Stimulated activated naive CD8-positive, alpha-beta T cell treated with anti-CD3 and anti-CD28 coated beads, Interleukin-15, Interleukin-2, amounts not matched to agents 100 U/mL and 50 U/mL, for 24 hours (primary cell): Measurements from ENCODE around the gene ANO2.

Experiments used
- ATAC-seq: fragments of 150-1000 bp; cut with Tn5 transposase; one replicate; pipeline ENCODE4 v1.10.0; 2021
- DNase-seq: peaks from one replicate; pipeline ENCODE4 v3.0.0; 2021

Gene ANO2

GRCh38 chr12:5945071-5946008 lies at the start of gene ANO2:
ANO2 (minus strand) TSS chr12:5945259; CDS start chr12:5945217, 42 bp downstream.
- peak; percentile 46 for ATAC-seq
- no peak for DNase-seq

- DNase-seq = no peak
- ATAC-seq = no peak
Measured at GRCh38 chr12:5989621-5990020, 44.6 kb upstream of the ANO2 start.

GRCh38 chr12:5988659-5989116 lies 43.6 kb upstream of the ANO2 start:
- ATAC-seq (peak; percentile 85), DNase-seq (peak; percentile 79)

- DNase-seq (no peak), ATAC-seq (no peak)
Measured at GRCh38 chr12:5988088-5988487, 43.0 kb upstream of the ANO2 start.

- ATAC-seq (no peak), DNase-seq (no peak)
Measured at GRCh38 chr12:5987573-5987972, 42.5 kb upstream of the ANO2 start.

GRCh38 chr12:5985471-5985870 lies 40.4 kb upstream of the ANO2 start:
- DNase-seq = no peak
- ATAC-seq = no peak

GRCh38 chr12:5984873-5985272 lies 39.8 kb upstream of the ANO2 start:
- DNase-seq (no peak), ATAC-seq (no peak)

GRCh38 chr12:5982106-5982505 lies 37.0 kb upstream of the ANO2 start:
- DNase-seq (no peak), ATAC-seq (no peak)

- DNase-seq (no peak), ATAC-seq (no peak)
Measured at GRCh38 chr12:5977556-5977955, 32.5 kb upstream of the ANO2 start.

GRCh38 chr12:5976711-5977110 lies 31.7 kb upstream of the ANO2 start:
- ATAC-seq (no peak), DNase-seq (no peak)

- no peak for DNase-seq
- no peak for ATAC-seq
Measured at GRCh38 chr12:5976196-5976595, 31.1 kb upstream of the ANO2 start.

GRCh38 chr12:5973461-5974115 lies 28.5 kb upstream of the ANO2 start:
- ATAC-seq (no peak), DNase-seq (no peak)

GRCh38 chr12:5972387-5972786 lies 27.3 kb upstream of the ANO2 start:
- DNase-seq (no peak), ATAC-seq (no peak)

GRCh38 chr12:5971194-5971850 lies 26.3 kb upstream of the ANO2 start:
- no peak for ATAC-seq

GRCh38 chr12:5969974-5970690 lies 25.1 kb upstream of the ANO2 start:
- ATAC-seq (no peak), DNase-seq (no peak)

More at GRCh38 chr12:5971194-5971850, 26.3 kb upstream of the ANO2 start:
- DNase-seq = no peak

- ATAC-seq (no peak), DNase-seq (no peak)
Measured at GRCh38 chr12:5969156-5969973, 24.3 kb upstream of the ANO2 start.

- DNase-seq (no peak), ATAC-seq (no peak)
Measured at GRCh38 chr12:5967645-5968415, 22.8 kb upstream of the ANO2 start.

- ATAC-seq (no peak), DNase-seq (no peak)
Measured at GRCh38 chr12:5966486-5967095, 21.5 kb upstream of the ANO2 start.

GRCh38 chr12:5965950-5966383 lies 20.9 kb upstream of the ANO2 start:
- ATAC-seq = peak; percentile 66

More at GRCh38 chr12:5965950-5966383, 20.9 kb upstream of the ANO2 start:
- peak; percentile 59 for DNase-seq
